Neutrophil (primary cell): Measurements from ENCODE around the gene TTC7B.

Experiments used
- H3K27ac ChIP-seq: fragments of 200-600 bp; sonication (generic); 2 replicates; pipeline ENCODE4 v1.5.1; 2016; ENCODE audit warnings: mild to moderate bottlenecking, moderate library complexity
- H3K27me3 ChIP-seq: fragments of 200-600 bp; sonication (generic); 2 replicates; pipeline ENCODE4 v1.6.0; 2016; ENCODE audit warnings: mild to moderate bottlenecking
- H3K36me3 ChIP-seq: fragments of 200-600 bp; sonication (generic); 2 replicates; pipeline ENCODE4 v1.5.1; 2017
- H3K4me1 ChIP-seq, 2 experiments: fragments of 200-600 bp in 1 of 2; sonication (generic) in 1 of 2; 1 replicate in 1 of 2; 2 replicates in 1 of 2; pipeline versions ENCODE4 v1.5.1 to v1.6.1; 2013 to 2016; ENCODE audit warnings: low read depth in 1 of 2, low read length in 1 of 2, mild to moderate bottlenecking in 1 of 2, moderate library complexity in 1 of 2; ENCODE audit not compliant: control insufficient read depth in 1 of 2, insufficient read depth in 1 of 2
- H3K4me3 ChIP-seq, 2 experiments: fragments of 200-600 bp in 1 of 2; sonication (generic) in 1 of 2; 1 replicate in 1 of 2; 2 replicates in 1 of 2; pipeline ENCODE4 v1.5.1; 2013 to 2016; ENCODE audit warnings: low read depth in 1 of 2, low read length in 1 of 2, mild to moderate bottlenecking in 1 of 2, moderate library complexity in 1 of 2
- H3K9me3 ChIP-seq: fragments of 200-600 bp; sonication (generic); 2 replicates; pipeline ENCODE4 v1.5.1; 2016
- CTCF ChIP-seq: fragments of 200-600 bp; sonication (generic); IDR thresholded peaks from 2 replicates; pipeline ENCODE4 v1.5.1; 2016; ENCODE audit warnings: antibody characterized with exemption

TTC7B gene

GRCh38 chr14:90641615-90642243 lies 174.5 kb downstream of the TTC7B start:
- no peaks in the 10 kb centered on the region for H3K9me3 ChIP-seq
- H3K4me1 ChIP-seq, result peaks cover 18 to 27% of the 10 kb centered on the region in 2 experiments
- no peak overlapping the region for H3K4me3 ChIP-seq
- no peak for TF ChIP-seq CTCF
- no peaks in the 10 kb centered on the region for H3K27me3 ChIP-seq
- peaks cover 40% of the 10 kb centered on the region for H3K36me3 ChIP-seq
- no peak overlapping the region for H3K27ac ChIP-seq

- peaks cover 36% of the 10 kb centered on the region for H3K36me3 ChIP-seq
- TF ChIP-seq CTCF, result no peak
- H3K4me1 ChIP-seq, result peaks cover 18 to 27% of the 10 kb centered on the region in 2 experiments
- H3K4me3 ChIP-seq, result no peak overlapping the region
- H3K27ac ChIP-seq, result no peak overlapping the region
- no peaks in the 10 kb centered on the region for H3K9me3 ChIP-seq
- no peaks in the 10 kb centered on the region for H3K27me3 ChIP-seq
These were observed 175.1 kb downstream of the TTC7B start for GRCh38 chr14:90641168-90641567.

GRCh38 chr14:90639641-90640040 lies 176.6 kb downstream of the TTC7B start:
- H3K27ac ChIP-seq, result no peak overlapping the region
- H3K4me1 ChIP-seq, result peaks cover 5 to 18% of the 10 kb centered on the region in 2 experiments
- H3K4me3 ChIP-seq, result no peak overlapping the region
- peaks cover 27% of the 10 kb centered on the region for H3K36me3 ChIP-seq
- no peaks in the 10 kb centered on the region for H3K27me3 ChIP-seq
- no peak for TF ChIP-seq CTCF
- no peaks in the 10 kb centered on the region for H3K9me3 ChIP-seq

GRCh38 chr14:90632871-90633270 lies 183.4 kb downstream of the TTC7B start:
- H3K4me3 ChIP-seq, result no peak overlapping the region

GRCh38 chr14:90632451-90632850 lies 183.8 kb downstream of the TTC7B start:
- no peak overlapping the region for H3K4me3 ChIP-seq
- H3K4me1 ChIP-seq, result peaks cover 37 to 41% of the 10 kb centered on the region in 2 experiments
- no peak for TF ChIP-seq CTCF
- no peaks in the 10 kb centered on the region for H3K9me3 ChIP-seq
- no peak overlapping the region for H3K27ac ChIP-seq
- no peaks in the 10 kb centered on the region for H3K36me3 ChIP-seq
- H3K27me3 ChIP-seq, result no peaks in the 10 kb centered on the region

More at GRCh38 chr14:90632871-90633270, 183.4 kb downstream of the TTC7B start:
- Histone ChIP-seq H3K9me3 (no peaks in the 10 kb centered on the region), H3K36me3 (no peaks in the 10 kb centered on the region), H3K27ac (no peak overlapping the region), H3K4me1 (peaks cover 37 to 41% of the 10 kb centered on the region in 2 experiments), H3K27me3 (no peaks in the 10 kb centered on the region)
- no peak for TF ChIP-seq CTCF
